HEK293 (cell line): ENCODE results near the gene FILIP1.
A peak's percentile ranks its signal among the peaks of the same experiment; 100 is the strongest.

Source experiments
- CTCF ChIA-PET: fragments of 350-600 bp; formaldehyde crosslinking; extraction: SDS; loops from one replicate; lab custom pipeline; 2021; ENCODE audit warnings: antibody characterized with exemption; lab: Yijun Ruan, JAX
- POLR2A ChIA-PET: fragments of 300-600 bp; formaldehyde crosslinking; extraction: SDS; loops from one replicate; lab custom pipeline; 2020; ENCODE audit warnings: antibody characterized with exemption, inconsistent platforms; lab: Yijun Ruan, JAX
- H3K27ac ChIP-seq: fragments of 200-500 bp; sonication (Bioruptor generic); 2 replicates; pipeline ENCODE4 v1.5.1; 2014; ENCODE audit warnings: low read depth, low read length, control low read depth, inconsistent platforms; ENCODE audit errors: extremely low read depth
- H3K36me3 ChIP-seq, 2 experiments: fragments of 200-500 bp in 1 of 2; sonication (Bioruptor generic) in 1 of 2; 1 replicate in 1 of 2; 2 replicates in 1 of 2; pipeline ENCODE4 v1.5.1; 2014 to 2017; ENCODE audit warnings: inconsistent platforms in 2 of 2, low read length in 2 of 2; ENCODE audit not compliant: control insufficient read depth in 2 of 2, insufficient read depth in 1 of 2
- H3K4me1 ChIP-seq: fragments of 200-500 bp; sonication (Bioruptor generic); 2 replicates; pipeline ENCODE4 v1.5.1; 2014; ENCODE audit warnings: mild to moderate bottlenecking, low read length, inconsistent platforms; ENCODE audit not compliant: control insufficient read depth, insufficient read depth
- H3K4me3 ChIP-seq: 2 replicates; pipeline ENCODE4 v1.5.1; 2011; ENCODE audit warnings: low read depth, mild to moderate bottlenecking, control low read depth, low read length, moderate library complexity
- H3K9me3 ChIP-seq: fragments of 200-500 bp; sonication (Bioruptor generic); 2 replicates; pipeline ENCODE4 v1.5.1; 2014; ENCODE audit warnings: low read depth, low read length, inconsistent platforms; ENCODE audit not compliant: control insufficient read depth, insufficient read depth
- FEZF1 ChIP-seq: fragments of 450-650 bp; formaldehyde crosslinking; IDR thresholded peaks from 2 replicates; pipeline ENCODE4 v1.5.1; 2016; ENCODE audit warnings: missing biosample characterization, missing genetic modification characterization
- GFI1B ChIP-seq: fragments of 450-650 bp; formaldehyde crosslinking; IDR thresholded peaks from 2 replicates; pipeline ENCODE4 v1.5.1; 2016; ENCODE audit warnings: missing biosample characterization, missing genetic modification characterization
- GLI4 ChIP-seq: fragments of 450-650 bp; formaldehyde crosslinking; IDR thresholded peaks from 2 replicates; pipeline ENCODE4 v1.5.1; 2016; ENCODE audit warnings: missing biosample characterization, missing genetic modification characterization
- HOXC10 ChIP-seq: sonication (generic); formaldehyde crosslinking; IDR thresholded peaks from 2 replicates; pipeline ENCODE4 v1.8.1; 2023; ENCODE audit warnings: mild to moderate bottlenecking, missing genetic modification reagents
- MYNN ChIP-seq: fragments of 450-650 bp; formaldehyde crosslinking; IDR thresholded peaks from 2 replicates; pipeline ENCODE4 v1.5.1; 2016; ENCODE audit warnings: missing biosample characterization, missing genetic modification characterization, borderline replicate concordance
- SCRT2 ChIP-seq: fragments of 450-650 bp; formaldehyde crosslinking; IDR thresholded peaks from 2 replicates; pipeline ENCODE4 v1.5.1; 2016; ENCODE audit warnings: missing biosample characterization, missing genetic modification characterization
- ZBTB21 ChIP-seq: fragments of 450-650 bp; formaldehyde crosslinking; IDR thresholded peaks from 2 replicates; pipeline ENCODE4 v1.5.1; 2017; ENCODE audit warnings: missing biosample characterization, missing genetic modification characterization
- ZNF133 ChIP-seq: fragments of 450-650 bp; formaldehyde crosslinking; IDR thresholded peaks from 2 replicates; pipeline ENCODE4 v1.5.1; 2016; ENCODE audit warnings: missing biosample characterization, missing genetic modification characterization
- ZNF24 ChIP-seq: fragments of 450-650 bp; formaldehyde crosslinking; IDR thresholded peaks from 2 replicates; pipeline ENCODE4 v1.5.1; 2016; ENCODE audit warnings: missing biosample characterization, missing genetic modification characterization
- ZNF350 ChIP-seq: fragments of 450-650 bp; formaldehyde crosslinking; IDR thresholded peaks from 2 replicates; pipeline ENCODE4 v1.5.0; 2017; ENCODE audit warnings: missing biosample characterization, mild to moderate bottlenecking, missing genetic modification characterization
- ZNF423 ChIP-seq: fragments of 450-650 bp; formaldehyde crosslinking; IDR thresholded peaks from 2 replicates; pipeline ENCODE4 v1.5.1; 2016; ENCODE audit warnings: missing biosample characterization, missing genetic modification characterization
- ZNF530 ChIP-seq: fragments of 450-650 bp; formaldehyde crosslinking; IDR thresholded peaks from 2 replicates; pipeline ENCODE4 v1.5.1; 2016; ENCODE audit warnings: low read depth, missing biosample characterization, missing genetic modification characterization
- ZNF549 ChIP-seq: fragments of 450-650 bp; IDR thresholded peaks from 2 replicates; pipeline ENCODE4 v1.5.1; 2018; ENCODE audit warnings: missing biosample characterization, missing genetic modification characterization, mild to moderate bottlenecking, inconsistent platforms, moderate library complexity
- ZNF660 ChIP-seq: fragments of 450-650 bp; IDR thresholded peaks from 2 replicates; pipeline ENCODE4 v1.5.1; 2018; ENCODE audit warnings: missing biosample characterization, mild to moderate bottlenecking, missing genetic modification characterization
- ZNF707 ChIP-seq: fragments of 450-650 bp; formaldehyde crosslinking; IDR thresholded peaks from 2 replicates; pipeline ENCODE4 v1.5.1; 2016; ENCODE audit warnings: missing biosample characterization, missing genetic modification characterization
- ZNF785 ChIP-seq: fragments of 450-650 bp; formaldehyde crosslinking; IDR thresholded peaks from 2 replicates; pipeline ENCODE4 v1.5.1; 2016; ENCODE audit warnings: missing biosample characterization, missing genetic modification characterization
- ZSCAN23 ChIP-seq: fragments of 450-650 bp; formaldehyde crosslinking; IDR thresholded peaks from 2 replicates; pipeline ENCODE4 v1.5.1; 2016; ENCODE audit warnings: missing biosample characterization, missing genetic modification characterization
- ZSCAN30 ChIP-seq: fragments of 450-650 bp; IDR thresholded peaks from 2 replicates; pipeline ENCODE4 v1.5.1; 2018; ENCODE audit warnings: missing biosample characterization, mild to moderate bottlenecking, missing genetic modification characterization, moderate library complexity
- TF ChIP-seq, protein P1 (sequence below): fragments of 450-650 bp; formaldehyde crosslinking; IDR thresholded peaks from 2 replicates; pipeline ENCODE4 v1.5.1; 2016; ENCODE audit warnings: missing biosample characterization, missing genetic modification characterization
- TF ChIP-seq, protein P2 (sequence below): fragments of 450-650 bp; formaldehyde crosslinking; IDR thresholded peaks from 2 replicates; pipeline ENCODE4 v1.5.1; 2017; ENCODE audit warnings: missing biosample characterization, missing genetic modification characterization
- TF ChIP-seq, protein P3 (sequence below): fragments of 450-650 bp; formaldehyde crosslinking; IDR thresholded peaks from 2 replicates; pipeline ENCODE4 v1.5.0; 2017; ENCODE audit warnings: missing biosample characterization, missing genetic modification characterization, borderline replicate concordance
- TF ChIP-seq, protein P4 (sequence below): fragments of 450-650 bp; formaldehyde crosslinking; IDR thresholded peaks from 2 replicates; pipeline ENCODE4 v1.5.1; 2017; ENCODE audit warnings: missing biosample characterization, missing genetic modification characterization
- TF ChIP-seq, protein P5 (sequence below): fragments of 450-650 bp; formaldehyde crosslinking; IDR thresholded peaks from 2 replicates; pipeline ENCODE4 v1.5.1; 2016; ENCODE audit warnings: missing biosample characterization, missing genetic modification characterization

FILIP1 gene

DNA sequence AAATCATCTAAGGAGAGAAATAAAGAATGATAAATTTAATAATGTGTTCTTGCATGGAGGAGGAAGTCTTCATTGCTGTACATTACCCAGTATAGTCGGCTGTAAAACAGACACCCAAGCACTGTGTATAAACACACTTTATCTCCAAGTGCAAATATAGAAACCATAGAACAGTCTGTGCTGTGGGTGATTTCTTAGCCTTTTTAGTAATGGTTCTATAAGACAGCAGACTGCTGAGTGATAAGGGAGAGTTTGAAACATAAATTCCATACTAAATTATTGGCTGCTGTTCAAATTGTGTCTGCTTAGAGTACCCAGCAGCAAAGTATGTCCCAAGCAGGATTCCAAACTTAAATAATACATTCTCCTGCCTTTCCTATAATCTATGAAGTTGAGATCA, 4.6 kb downstream of the FILIP1 start (continued):
- TF ChIP-seq, protein P1, sequence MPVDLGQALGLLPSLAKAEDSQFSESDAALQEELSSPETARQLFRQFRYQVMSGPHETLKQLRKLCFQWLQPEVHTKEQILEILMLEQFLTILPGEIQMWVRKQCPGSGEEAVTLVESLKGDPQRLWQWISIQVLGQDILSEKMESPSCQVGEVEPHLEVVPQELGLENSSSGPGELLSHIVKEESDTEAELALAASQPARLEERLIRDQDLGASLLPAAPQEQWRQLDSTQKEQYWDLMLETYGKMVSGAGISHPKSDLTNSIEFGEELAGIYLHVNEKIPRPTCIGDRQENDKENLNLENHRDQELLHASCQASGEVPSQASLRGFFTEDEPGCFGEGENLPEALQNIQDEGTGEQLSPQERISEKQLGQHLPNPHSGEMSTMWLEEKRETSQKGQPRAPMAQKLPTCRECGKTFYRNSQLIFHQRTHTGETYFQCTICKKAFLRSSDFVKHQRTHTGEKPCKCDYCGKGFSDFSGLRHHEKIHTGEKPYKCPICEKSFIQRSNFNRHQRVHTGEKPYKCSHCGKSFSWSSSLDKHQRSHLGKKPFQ (tag by site-specific recombination) = peak; percentile 12; the same call in 1 of the 2 replicates
- peak; percentile 96 for TF ChIP-seq FEZF1
- no peak for TF ChIP-seq ZNF707 (tag by site-specific recombination)
- no peak for TF ChIP-seq ZNF530
- TF ChIP-seq ZNF350 (tag by site-specific recombination) = no peak
- TF ChIP-seq, all 188 proteins: peak for 6

DNA sequence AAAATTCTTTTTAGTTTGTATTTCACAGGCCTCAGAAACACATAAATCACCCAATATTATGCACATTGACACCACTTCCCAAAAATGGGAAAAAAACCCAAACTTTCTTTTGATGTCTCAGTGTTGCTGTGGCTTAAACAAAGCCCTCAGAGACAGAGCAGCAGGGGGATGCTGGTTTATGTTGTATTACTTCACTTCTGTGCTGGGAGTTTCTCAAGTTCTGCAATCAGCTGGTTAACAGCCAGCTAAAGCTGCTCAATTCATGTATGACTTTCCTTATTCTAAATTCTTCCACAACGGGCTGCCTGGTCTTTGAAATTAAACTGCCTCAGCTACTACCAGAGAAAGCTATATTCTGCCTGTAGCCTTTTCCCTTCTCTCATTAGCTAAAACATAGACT, 5.6 kb downstream of the FILIP1 start:
- H3K27ac ChIP-seq = no peak overlapping the region
- no peaks in the 10 kb centered on the region for H3K9me3 ChIP-seq
- no peak for TF ChIP-seq ZNF785 (tag by site-specific recombination)
- TF ChIP-seq, protein P2, sequence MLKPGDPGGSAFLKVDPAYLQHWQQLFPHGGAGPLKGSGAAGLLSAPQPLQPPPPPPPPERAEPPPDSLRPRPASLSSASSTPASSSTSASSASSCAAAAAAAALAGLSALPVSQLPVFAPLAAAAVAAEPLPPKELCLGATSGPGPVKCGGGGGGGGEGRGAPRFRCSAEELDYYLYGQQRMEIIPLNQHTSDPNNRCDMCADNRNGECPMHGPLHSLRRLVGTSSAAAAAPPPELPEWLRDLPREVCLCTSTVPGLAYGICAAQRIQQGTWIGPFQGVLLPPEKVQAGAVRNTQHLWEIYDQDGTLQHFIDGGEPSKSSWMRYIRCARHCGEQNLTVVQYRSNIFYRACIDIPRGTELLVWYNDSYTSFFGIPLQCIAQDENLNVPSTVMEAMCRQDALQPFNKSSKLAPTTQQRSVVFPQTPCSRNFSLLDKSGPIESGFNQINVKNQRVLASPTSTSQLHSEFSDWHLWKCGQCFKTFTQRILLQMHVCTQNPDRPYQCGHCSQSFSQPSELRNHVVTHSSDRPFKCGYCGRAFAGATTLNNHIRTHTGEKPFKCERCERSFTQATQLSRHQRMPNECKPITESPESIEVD (tag by site-specific recombination) = peak; percentile 78
- TF ChIP-seq ZSCAN30 = no peak
- no peak for TF ChIP-seq ZBTB21 (tag by site-specific recombination)
- TF ChIP-seq FEZF1 = peak; percentile 13; the same call in 1 of the 2 replicates
- 0 out of 2 replicates have a peak, but pooled peaks have one; percentile 15 for TF ChIP-seq ZNF549 (tag by site-specific recombination)
- no peak for TF ChIP-seq ZSCAN23
- 0 out of 2 replicates have a peak, but pooled peaks have one; percentile 36 for TF ChIP-seq ZNF660 (tag by site-specific recombination)
- TF ChIP-seq GLI4 (tag by site-specific recombination) = no peak
- TF ChIP-seq, all 188 proteins: peak for 4
- Histone ChIP-seq H3K4me1 (peaks cover 16% of the 10 kb centered on the region; the same call in 1 of the 2 replicates), H3K36me3 (no peaks in the 10 kb centered on the region), H3K4me3 (no peak overlapping the region)
- CTCF ChIA-PET = interaction anchor here (1.5 to 2.4 kb wide), 3 partner anchors 9 to 119 kb away, joined by 5 to 8 read pairs (median 7); no protein-coding TSS in a partner anchor
- POLR2A ChIA-PET = no interaction called here

DNA sequence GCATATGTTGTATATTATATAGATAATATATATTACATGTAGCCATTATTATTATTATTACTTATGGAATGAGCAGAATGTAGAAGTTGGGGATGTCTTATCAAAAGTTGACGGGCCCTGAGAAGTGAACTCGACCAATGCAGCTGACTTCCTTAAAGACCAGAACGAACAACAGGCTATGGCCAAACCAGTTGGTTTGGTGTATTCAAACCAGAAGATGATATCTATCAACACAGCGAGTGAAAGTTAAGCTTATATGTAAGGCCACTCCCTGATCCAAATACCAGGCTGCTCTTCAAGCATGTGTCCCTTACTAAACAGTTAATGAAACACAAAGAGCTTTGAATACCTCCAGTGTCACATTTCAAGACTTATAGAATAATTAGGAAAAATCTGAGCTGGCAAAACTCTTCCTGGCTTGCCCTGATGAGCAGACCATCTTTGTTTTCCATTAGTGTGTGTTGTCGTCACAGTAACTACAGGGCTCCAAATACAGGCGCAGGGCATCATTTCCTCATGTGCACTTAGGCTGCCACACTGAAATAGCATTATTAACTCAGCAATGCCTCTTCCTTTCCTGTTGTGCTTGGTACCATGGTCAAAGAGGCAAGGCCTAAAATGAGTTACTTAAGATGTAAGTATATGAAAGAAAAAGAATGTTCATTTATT, 6.6 kb downstream of the FILIP1 start:
- Histone ChIP-seq H3K27ac (no peak overlapping the region), H3K4me1 (peaks cover 11% of the 10 kb centered on the region; the same call in 1 of the 2 replicates), H3K4me3 (no peak overlapping the region), H3K9me3 (no peaks in the 10 kb centered on the region), H3K36me3 (no peaks in the 10 kb centered on the region)
- ChIA-PET POLR2A (interaction anchor here (0.9 kb wide), 1 partner anchor 74 kb away, joined by 3 read pairs; no protein-coding TSS in a partner anchor), CTCF (interaction anchor here (1.6 to 2.4 kb wide), 2 partner anchors 17 to 118 kb away, joined by 7 to 8 read pairs; no protein-coding TSS in a partner anchor)
- TF ChIP-seq ZNF24 (tag by site-specific recombination) = no peak
- TF ChIP-seq GFI1B = no peak
- TF ChIP-seq SCRT2 (tag by site-specific recombination) = no peak
- TF ChIP-seq MYNN (tag by site-specific recombination) = no peak
- TF ChIP-seq, protein P3, sequence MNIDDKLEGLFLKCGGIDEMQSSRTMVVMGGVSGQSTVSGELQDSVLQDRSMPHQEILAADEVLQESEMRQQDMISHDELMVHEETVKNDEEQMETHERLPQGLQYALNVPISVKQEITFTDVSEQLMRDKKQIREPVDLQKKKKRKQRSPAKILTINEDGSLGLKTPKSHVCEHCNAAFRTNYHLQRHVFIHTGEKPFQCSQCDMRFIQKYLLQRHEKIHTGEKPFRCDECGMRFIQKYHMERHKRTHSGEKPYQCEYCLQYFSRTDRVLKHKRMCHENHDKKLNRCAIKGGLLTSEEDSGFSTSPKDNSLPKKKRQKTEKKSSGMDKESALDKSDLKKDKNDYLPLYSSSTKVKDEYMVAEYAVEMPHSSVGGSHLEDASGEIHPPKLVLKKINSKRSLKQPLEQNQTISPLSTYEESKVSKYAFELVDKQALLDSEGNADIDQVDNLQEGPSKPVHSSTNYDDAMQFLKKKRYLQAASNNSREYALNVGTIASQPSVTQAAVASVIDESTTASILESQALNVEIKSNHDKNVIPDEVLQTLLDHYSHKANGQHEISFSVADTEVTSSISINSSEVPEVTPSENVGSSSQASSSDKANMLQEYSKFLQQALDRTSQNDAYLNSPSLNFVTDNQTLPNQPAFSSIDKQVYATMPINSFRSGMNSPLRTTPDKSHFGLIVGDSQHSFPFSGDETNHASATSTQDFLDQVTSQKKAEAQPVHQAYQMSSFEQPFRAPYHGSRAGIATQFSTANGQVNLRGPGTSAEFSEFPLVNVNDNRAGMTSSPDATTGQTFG = no peak
- no peak for TF ChIP-seq ZNF423 (tag by site-specific recombination)
- TF ChIP-seq, protein P4, sequence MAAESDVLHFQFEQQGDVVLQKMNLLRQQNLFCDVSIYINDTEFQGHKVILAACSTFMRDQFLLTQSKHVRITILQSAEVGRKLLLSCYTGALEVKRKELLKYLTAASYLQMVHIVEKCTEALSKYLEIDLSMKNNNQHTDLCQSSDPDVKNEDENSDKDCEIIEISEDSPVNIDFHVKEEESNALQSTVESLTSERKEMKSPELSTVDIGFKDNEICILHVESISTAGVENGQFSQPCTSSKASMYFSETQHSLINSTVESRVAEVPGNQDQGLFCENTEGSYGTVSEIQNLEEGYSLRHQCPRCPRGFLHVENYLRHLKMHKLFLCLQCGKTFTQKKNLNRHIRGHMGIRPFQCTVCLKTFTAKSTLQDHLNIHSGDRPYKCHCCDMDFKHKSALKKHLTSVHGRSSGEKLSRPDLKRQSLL = no peak
- TF ChIP-seq GLI4 (tag by site-specific recombination) = no peak
- TF ChIP-seq HOXC10 (CRISPR knock-in tag) = no peak
- TF ChIP-seq, protein P5, sequence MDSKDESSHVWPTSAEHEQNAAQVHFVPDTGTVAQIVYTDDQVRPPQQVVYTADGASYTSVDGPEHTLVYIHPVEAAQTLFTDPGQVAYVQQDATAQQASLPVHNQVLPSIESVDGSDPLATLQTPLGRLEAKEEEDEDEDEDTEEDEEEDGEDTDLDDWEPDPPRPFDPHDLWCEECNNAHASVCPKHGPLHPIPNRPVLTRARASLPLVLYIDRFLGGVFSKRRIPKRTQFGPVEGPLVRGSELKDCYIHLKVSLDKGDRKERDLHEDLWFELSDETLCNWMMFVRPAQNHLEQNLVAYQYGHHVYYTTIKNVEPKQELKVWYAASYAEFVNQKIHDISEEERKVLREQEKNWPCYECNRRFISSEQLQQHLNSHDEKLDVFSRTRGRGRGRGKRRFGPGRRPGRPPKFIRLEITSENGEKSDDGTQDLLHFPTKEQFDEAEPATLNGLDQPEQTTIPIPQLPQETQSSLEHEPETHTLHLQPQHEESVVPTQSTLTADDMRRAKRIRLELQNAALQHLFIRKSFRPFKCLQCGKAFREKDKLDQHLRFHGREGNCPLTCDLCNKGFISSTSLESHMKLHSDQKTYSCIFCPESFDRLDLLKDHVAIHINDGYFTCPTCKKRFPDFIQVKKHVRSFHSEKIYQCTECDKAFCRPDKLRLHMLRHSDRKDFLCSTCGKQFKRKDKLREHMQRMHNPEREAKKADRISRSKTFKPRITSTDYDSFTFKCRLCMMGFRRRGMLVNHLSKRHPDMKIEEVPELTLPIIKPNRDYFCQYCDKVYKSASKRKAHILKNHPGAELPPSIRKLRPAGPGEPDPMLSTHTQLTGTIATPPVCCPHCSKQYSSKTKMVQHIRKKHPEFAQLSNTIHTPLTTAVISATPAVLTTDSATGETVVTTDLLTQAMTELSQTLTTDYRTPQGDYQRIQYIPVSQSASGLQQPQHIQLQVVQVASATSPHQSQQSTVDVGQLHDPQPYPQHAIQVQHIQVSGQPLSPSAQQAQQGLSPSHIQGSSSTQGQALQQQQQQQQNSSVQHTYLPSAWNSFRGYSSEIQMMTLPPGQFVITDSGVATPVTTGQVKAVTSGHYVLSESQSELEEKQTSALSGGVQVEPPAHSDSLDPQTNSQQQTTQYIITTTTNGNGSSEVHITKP (tag by site-specific recombination) = no peak
- TF ChIP-seq ZNF133 (tag by site-specific recombination) = no peak
